Naive thymus-derived CD8-positive, alpha-beta T cell (primary cell): Measurements from ENCODE around the gene C6orf15. TPM values are rescaled to one million over a fixed set of nuclear protein-coding genes. Genes with fewer than 3 reads are reported as not detected.

Experiments
- ATAC-seq, 2 donors: fragments of 150-1000 bp; cut with Tn5 transposase in 1 of 2; sonication (Bioruptor Pico), chemical (Tn5 transposase) in 1 of 2; 1 replicate in 1 of 2; 2 replicates in 1 of 2; pipeline ENCODE4 v1.10.0; 2021; ENCODE audit warnings: mild to moderate bottlenecking in 2 of 2, moderate library complexity in 2 of 2
- POLR2A ChIA-PET: fragments of 350-600 bp; sonication (Branson Sonifier 250); formaldehyde crosslinking; loops from one replicate; lab custom pipeline; 2021; ENCODE audit warnings: antibody characterized with exemption; lab: Charles Lee
- DNase-seq, 10 donors: peaks; one replicate each; pipeline versions ENCODE4 v3.0.0 to v3.0.0-alpha.2; 2020 to 2022
- H3K27ac Mint-ChIP-seq, 10 donors: one replicate each; pipeline ENCODE4 v1.8.0; 2020 to 2022; ENCODE audit warnings: mild to moderate bottlenecking in 10 of 10, mixed read lengths in 10 of 10, moderate library complexity in 4 of 10, inconsistent platforms in 1 of 10
- H3K27me3 Mint-ChIP-seq, 5 donors: one replicate each; pipeline ENCODE4 v1.8.0; 2021 to 2022; ENCODE audit warnings: mixed read lengths in 5 of 5
- H3K36me3 Mint-ChIP-seq, 3 donors: one replicate each; pipeline ENCODE4 v1.8.0; 2020 to 2022; ENCODE audit warnings: mixed read lengths in 3 of 3, mild to moderate bottlenecking in 2 of 3, inconsistent platforms in 1 of 3
- H3K4me1 Mint-ChIP-seq, 4 donors: one replicate each; pipeline ENCODE4 v1.8.0; 2021 to 2022; ENCODE audit warnings: mixed read lengths in 4 of 4
- H3K4me3 Mint-ChIP-seq, 10 donors: one replicate each; pipeline ENCODE4 v1.8.0; 2020 to 2022; ENCODE audit warnings: mild to moderate bottlenecking in 10 of 10, mixed read lengths in 10 of 10, moderate library complexity in 6 of 10, inconsistent platforms in 1 of 10
- H3K9me3 Mint-ChIP-seq, 9 donors: one replicate each; pipeline ENCODE4 v1.8.0; 2020 to 2022; ENCODE audit warnings: mixed read lengths in 9 of 9, mild to moderate bottlenecking in 3 of 9, inconsistent platforms in 1 of 9, moderate library complexity in 1 of 9
- polyA plus RNA-seq, 3 donors: library from polyadenylated mRNA; unstranded; fragments of 300-500 nt; fragmentation: Illumina TruSeq; gene quantifications; one replicate each; pipeline ENCODE4 v1.2.3, GENCODE V29; 2021
- total RNA-seq, 8 experiments: library from RNA in 2 of 8; stranded (reverse) in 2 of 8; gene quantifications; one replicate each; pipeline ENCODE4 v1.2.3 and lab custom pipeline; 2021 to 2026

C6orf15 gene
- total and polyA plus RNA-seq, 5 experiments from 2014 or later = not detected

DNA sequence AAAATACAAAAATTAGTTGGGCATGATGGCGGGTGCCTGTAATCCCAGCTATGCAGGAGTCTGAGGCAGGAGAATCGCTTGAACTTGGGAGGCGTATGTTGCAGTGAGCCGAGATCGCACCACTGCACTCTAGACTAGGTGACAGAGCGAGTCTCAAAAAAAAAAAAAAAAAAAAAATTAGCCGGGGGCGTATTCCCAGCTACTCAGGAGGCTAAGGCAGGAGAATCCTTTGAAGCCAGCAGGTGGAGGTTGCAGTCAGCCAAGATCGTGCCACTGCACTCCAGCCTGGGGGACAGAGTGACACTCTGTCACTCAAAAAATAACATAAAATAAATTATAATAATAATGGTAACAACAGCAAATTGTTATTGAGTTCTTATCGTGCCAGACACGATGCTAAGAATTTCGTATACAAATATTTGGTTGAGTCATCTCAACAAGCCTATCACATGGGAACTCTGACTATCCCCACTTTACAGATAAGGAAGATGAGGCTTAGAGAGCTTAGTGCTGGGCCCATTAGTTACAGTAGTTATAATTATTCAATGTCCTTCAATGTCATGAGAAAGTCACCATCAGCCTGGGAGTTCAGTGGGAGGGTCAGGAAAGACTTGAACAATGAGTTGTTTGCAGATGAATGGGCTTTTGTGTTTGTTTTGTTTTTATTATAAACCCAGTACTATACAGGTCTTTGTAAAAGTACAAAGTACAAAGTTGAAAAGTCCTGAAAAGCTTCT is 19.4 kb downstream of the C6orf15 start:
- peak overlapping the region in 6 of 10 donors; percentile 7 to 99 (median 42) for H3K27ac Mint-ChIP-seq
- H3K36me3 Mint-ChIP-seq = no peaks in the 10 kb centered on the region

DNA sequence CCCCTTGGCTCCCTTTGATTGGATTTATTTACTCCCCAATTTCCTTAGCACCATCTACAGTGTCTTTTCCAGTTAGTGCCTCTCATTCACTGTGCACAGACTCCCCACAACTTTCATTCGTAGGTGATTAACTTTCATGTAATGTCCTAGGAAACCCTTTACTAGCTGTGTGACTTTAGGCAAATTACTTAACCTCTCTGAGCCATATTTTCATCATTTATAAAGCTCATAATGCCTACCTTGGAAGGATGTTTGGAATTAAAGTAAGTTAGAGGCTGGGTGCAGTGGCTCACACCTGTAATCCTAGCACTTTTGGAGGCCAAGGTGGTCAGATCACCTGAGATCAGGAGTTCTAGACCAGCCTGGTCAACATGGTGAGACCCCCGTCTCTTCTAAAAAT is 20.1 kb downstream of the C6orf15 start:
- no peak for DNase-seq
- Mint-ChIP-seq H3K27ac (peak overlapping the region in 3 of 10 donors; percentile 5 to 35 (median 21)), H3K4me3 (no peak overlapping the region), H3K36me3 (no peaks in the 10 kb centered on the region), H3K9me3 (no peaks in the 10 kb centered on the region), H3K4me1 (peaks cover 20 to 44% (median 41%) of the 10 kb centered on the region in 4 donors), H3K27me3 (peaks cover 0 to 2% (median 0%) of the 10 kb centered on the region in 5 donors)
- POLR2A ChIA-PET = interaction anchor here (0.6 to 2.0 kb wide), 4 partner anchors 13 to 625 kb away, joined by 3 to 16 read pairs (median 5); partner anchors contain the start of gene TCF19
- no peak for ATAC-seq

More for the DNA sequence above, 19.4 kb downstream of the C6orf15 start:
- ATAC-seq (no peak), DNase-seq (no peak)
- Mint-ChIP-seq H3K27me3 (no peaks in the 10 kb centered on the region), H3K4me3 (no peak overlapping the region), H3K4me1 (peaks cover 20 to 44% (median 42%) of the 10 kb centered on the region in 4 donors), H3K9me3 (no peaks in the 10 kb centered on the region)
- POLR2A ChIA-PET = interaction anchor here (0.6 to 2.0 kb wide), 11 partner anchors 9 to 626 kb away, joined by 3 to 16 read pairs (median 4); partner anchors contain the start of genes MICA, TCF19 and VARS2

DNA sequence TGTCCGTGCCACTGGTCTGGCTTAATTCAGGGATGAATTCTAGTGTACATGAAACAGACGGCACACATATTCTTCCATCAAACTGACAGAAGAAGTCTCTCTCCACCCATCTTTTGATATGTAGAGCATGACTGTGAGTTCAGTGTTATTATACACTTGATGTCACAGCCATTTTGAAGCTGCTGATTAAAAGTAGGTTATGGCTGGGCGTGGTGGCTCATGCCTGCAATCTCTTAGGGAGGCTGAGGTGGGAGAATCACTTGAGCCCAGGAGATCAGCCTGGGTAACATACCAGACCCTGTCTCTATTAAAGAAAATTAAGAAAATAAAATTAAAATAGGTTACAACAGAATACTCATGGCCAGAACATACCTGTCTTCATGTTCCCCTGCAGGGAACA is 20.7 kb downstream of the C6orf15 start:
- POLR2A ChIA-PET = interaction anchor here (0.6 kb wide), 1 partner anchor 262 kb away, joined by 3 read pairs; no protein-coding TSS in a partner anchor

DNA sequence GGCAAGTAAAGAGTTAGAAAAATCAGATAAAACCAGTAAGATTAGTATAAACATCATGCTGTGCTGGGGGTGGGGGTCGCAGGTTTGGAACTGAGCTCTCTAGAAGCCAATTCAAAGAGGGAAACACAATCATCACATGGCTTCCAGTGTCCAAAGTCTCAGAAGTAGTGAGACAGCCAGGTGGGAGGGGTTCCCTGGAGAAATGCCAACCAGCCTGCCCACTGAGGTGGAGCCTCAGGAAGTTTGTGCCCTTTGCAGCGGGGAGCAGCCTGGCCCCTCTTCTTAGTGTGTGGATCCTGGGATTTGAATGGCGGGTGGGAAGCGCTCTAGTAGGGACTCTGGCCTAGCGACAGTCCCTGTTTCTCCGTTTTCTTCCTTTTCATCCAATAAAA is 21.4 kb downstream of the C6orf15 start:
- H3K4me3 Mint-ChIP-seq = no peak overlapping the region
- no peaks in the 10 kb centered on the region for H3K9me3 Mint-ChIP-seq
- H3K4me1 Mint-ChIP-seq = peaks cover 15 to 38% (median 31%) of the 10 kb centered on the region in 4 donors
- peaks cover 0 to 2% (median 0%) of the 10 kb centered on the region in 5 donors for H3K27me3 Mint-ChIP-seq
- no peaks in the 10 kb centered on the region for H3K36me3 Mint-ChIP-seq
- POLR2A ChIA-PET = interaction anchor here (0.7 kb wide), 1 partner anchor 20 kb away, joined by 4 read pairs; no protein-coding TSS in a partner anchor
- no peak for DNase-seq
- ATAC-seq = no peak
- H3K27ac Mint-ChIP-seq = peak overlapping the region in 3 of 10 donors; percentile 19 to 66 (median 27)

More for the DNA sequence above, 20.7 kb downstream of the C6orf15 start:
- peaks cover 19 to 44% (median 38%) of the 10 kb centered on the region in 4 donors for H3K4me1 Mint-ChIP-seq
- ATAC-seq (no peak), DNase-seq (no peak)
- no peaks in the 10 kb centered on the region for H3K9me3 Mint-ChIP-seq
- H3K27me3 Mint-ChIP-seq = peaks cover 0 to 2% (median 0%) of the 10 kb centered on the region in 5 donors
- H3K36me3 Mint-ChIP-seq = no peaks in the 10 kb centered on the region
- H3K27ac Mint-ChIP-seq = peak overlapping the region in 4 of 10 donors; percentile 21 to 35 (median 28)
- H3K4me3 Mint-ChIP-seq = no peak overlapping the region

DNA sequence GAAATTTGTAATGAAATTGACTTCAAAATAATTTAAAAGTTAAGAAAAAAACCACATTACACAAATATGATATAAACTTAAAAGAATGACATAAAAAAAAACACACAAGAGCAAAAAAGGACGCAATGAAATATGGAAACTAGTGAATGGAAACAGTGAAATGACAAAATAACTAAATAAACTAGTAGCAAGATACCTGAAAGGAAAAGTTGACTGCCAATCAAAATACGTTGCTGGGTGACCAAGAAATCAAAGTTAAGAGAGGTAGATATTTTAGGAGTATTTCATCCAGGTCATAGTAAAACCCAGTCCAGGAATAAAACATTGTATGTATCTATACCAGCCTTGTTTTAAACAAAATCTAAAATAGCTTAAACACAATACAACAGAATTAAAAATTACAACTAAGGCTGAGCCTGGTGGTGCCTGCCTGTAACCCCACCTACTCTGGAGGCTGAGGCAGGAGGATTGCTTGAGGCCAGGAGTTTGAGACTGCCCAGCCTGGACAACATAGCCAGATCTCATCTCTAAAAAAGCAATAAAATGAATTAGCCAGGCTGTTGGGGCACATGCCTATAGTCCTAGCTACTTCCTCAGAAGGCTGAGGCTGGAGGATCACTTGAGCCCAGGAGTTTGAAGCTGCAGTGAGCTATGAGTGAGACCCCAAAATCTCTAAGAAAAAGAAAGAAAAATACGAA is 22.0 kb downstream of the C6orf15 start:
- peaks cover 13 to 33% (median 26%) of the 10 kb centered on the region in 4 donors for H3K4me1 Mint-ChIP-seq
- H3K27ac Mint-ChIP-seq = peak overlapping the region in 1 of 10 donors; percentile 66
- H3K9me3 Mint-ChIP-seq = no peaks in the 10 kb centered on the region
- DNase-seq (no peak), ATAC-seq (no peak)
- H3K36me3 Mint-ChIP-seq = no peaks in the 10 kb centered on the region
- POLR2A ChIA-PET = interaction anchor here (0.7 kb wide), 1 partner anchor 21 kb away, joined by 4 read pairs; no protein-coding TSS in a partner anchor
- H3K4me3 Mint-ChIP-seq = no peak overlapping the region
- peaks cover 0 to 2% (median 0%) of the 10 kb centered on the region in 5 donors for H3K27me3 Mint-ChIP-seq

DNA sequence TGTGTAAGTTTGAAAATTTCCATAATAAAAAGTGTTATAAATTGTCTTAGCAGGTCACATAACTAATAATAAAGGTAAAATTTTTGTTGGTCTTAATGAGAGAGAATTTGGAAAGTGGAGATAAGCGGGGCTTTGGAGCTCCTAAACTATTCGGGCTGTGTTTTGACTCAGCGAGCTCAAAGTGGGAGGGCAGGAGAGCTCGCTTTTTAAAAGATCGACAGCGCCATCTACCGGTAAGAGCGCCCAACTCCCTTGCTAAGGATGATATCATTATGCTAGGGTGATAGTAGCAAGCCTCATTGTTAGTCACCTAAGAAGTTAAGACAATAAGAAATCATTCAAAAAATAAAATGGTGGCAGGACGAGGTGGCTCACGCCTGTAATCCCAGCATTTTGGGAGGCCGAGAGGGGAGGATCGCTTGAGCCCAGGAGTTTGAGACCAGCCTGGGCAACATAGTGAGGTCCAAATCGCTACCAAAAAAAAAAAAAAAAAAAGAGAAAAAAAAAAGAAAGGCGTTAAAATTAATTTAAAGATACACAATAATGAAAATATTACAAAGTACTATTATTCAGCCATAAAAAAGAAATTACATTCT is 24.8 kb downstream of the C6orf15 start:
- Mint-ChIP-seq H3K27me3 (peaks cover 0 to 2% (median 0%) of the 10 kb centered on the region in 5 donors), H3K27ac (peak overlapping the region in 2 of 10 donors; percentile 67 to 92), H3K4me1 (peaks cover 3 to 14% (median 8%) of the 10 kb centered on the region in 4 donors), H3K36me3 (no peaks in the 10 kb centered on the region), H3K4me3 (no peak overlapping the region), H3K9me3 (no peaks in the 10 kb centered on the region)
- POLR2A ChIA-PET = interaction anchor here (0.6 to 1.0 kb wide), 8 partner anchors 9 to 737 kb away, joined by 3 to 5 read pairs (median 3); no protein-coding TSS in a partner anchor
- ATAC-seq (peak; percentile 100), DNase-seq (peak; percentile 71 to 93 (median 86))

- Mint-ChIP-seq H3K27me3 (peaks cover 0 to 2% (median 0%) of the 10 kb centered on the region in 5 donors), H3K4me3 (no peak overlapping the region), H3K9me3 (no peaks in the 10 kb centered on the region), H3K4me1 (peaks cover 3 to 11% (median 8%) of the 10 kb centered on the region in 4 donors), H3K27ac (peak overlapping the region in 1 of 10 donors; percentile 67), H3K36me3 (no peaks in the 10 kb centered on the region)
- DNase-seq (peak in 1 of 10 donors; percentile 5), ATAC-seq (no peak)
- POLR2A ChIA-PET = interaction anchor here (0.6 to 1.0 kb wide), 9 partner anchors 10 to 736 kb away, joined by 3 to 5 read pairs (median 3); partner anchors contain the start of gene VARS2
Measured at GRCh38 chr6:31086788-31087440, 25.5 kb downstream of the C6orf15 start.

DNA sequence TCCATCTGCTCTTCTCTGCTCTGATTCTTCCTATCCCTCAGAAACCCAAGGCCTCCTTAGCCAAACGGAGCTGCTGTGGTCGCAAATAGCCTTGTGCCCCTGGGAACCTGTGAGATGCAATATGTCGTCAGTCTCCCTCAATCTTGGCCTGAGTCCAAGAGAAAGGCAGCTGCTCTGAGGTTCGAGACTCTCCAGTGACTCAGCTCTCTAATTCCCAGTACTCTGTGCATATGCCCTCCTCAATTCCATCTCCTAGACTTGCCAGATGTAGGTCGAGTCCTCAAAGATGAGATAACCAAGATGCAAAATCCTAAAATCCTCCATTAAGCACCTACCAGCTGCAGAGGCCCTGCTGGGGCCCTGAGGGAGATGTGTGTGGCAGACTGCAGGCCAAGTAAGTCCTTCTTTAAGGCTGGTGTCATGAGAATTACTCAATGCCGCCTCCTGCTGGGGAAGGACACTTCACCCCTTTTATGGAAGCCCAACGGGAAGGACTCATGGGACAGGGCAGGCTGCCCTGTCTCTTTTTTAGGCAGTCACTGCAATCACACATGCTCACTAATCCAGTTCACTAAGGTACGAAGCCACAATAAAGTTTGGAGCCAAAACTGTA is 28.5 kb downstream of the C6orf15 start:
- H3K36me3 Mint-ChIP-seq = no peaks in the 10 kb centered on the region
- POLR2A ChIA-PET = interaction anchor here (1.1 kb wide), 1 partner anchor 10 kb away, joined by 3 read pairs; no protein-coding TSS in a partner anchor
- H3K4me3 Mint-ChIP-seq = no peak overlapping the region
- no peaks in the 10 kb centered on the region for H3K9me3 Mint-ChIP-seq
- no peak for ATAC-seq
- H3K27ac Mint-ChIP-seq = peak overlapping the region in 1 of 10 donors; percentile 5
- peaks cover 3 to 21% (median 17%) of the 10 kb centered on the region in 4 donors for H3K4me1 Mint-ChIP-seq
- DNase-seq = peak in 3 of 10 donors; percentile 5 to 28 (median 18)
- peaks cover 0 to 3% (median 2%) of the 10 kb centered on the region in 5 donors for H3K27me3 Mint-ChIP-seq

- Mint-ChIP-seq H3K36me3 (no peaks in the 10 kb centered on the region), H3K9me3 (no peaks in the 10 kb centered on the region), H3K4me3 (no peak overlapping the region), H3K4me1 (peaks cover 0 to 11% (median 9%) of the 10 kb centered on the region in 4 donors), H3K27me3 (peaks cover 0 to 2% (median 2%) of the 10 kb centered on the region in 5 donors), H3K27ac (no peak overlapping the region)
- ATAC-seq (no peak), DNase-seq (no peak)
- POLR2A ChIA-PET = no interaction called here
Measured at GRCh38 chr6:31081872-31082271, 30.5 kb downstream of the C6orf15 start.

- POLR2A ChIA-PET = interaction anchor here (0.7 to 1.9 kb wide), 8 partner anchors 13 to 250 kb away, joined by 3 to 16 read pairs (median 4); partner anchors contain the start of gene VARS2
Measured at GRCh38 chr6:31079656-31080261, 32.6 kb downstream of the C6orf15 start.

DNA sequence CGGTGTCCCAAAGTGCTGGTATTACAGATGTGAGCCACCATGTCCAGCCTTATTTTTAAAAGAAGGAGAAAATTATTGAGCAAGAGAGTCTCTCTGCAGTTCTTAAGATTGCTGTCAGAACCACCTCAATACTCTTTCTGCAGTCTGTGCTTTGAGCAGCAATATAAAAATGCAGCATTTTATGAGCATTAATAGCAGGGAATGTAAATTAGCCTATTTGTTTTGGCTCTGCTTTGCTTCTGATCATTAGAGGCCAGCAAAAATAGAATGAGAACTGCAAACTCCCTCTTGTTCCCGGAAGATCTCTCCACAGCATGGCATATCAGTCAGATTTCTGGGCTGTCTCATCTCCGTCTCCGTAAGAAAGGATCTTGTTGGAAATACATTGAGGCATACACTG is 35.8 kb downstream of the C6orf15 start:
- H3K4me1 Mint-ChIP-seq = peaks cover 0 to 10% (median 8%) of the 10 kb centered on the region in 4 donors

More at GRCh38 chr6:31079656-31080261, 32.6 kb downstream of the C6orf15 start:
- H3K4me1 Mint-ChIP-seq = peaks cover 0 to 10% (median 8%) of the 10 kb centered on the region in 4 donors
- H3K9me3 Mint-ChIP-seq = no peaks in the 10 kb centered on the region
- H3K4me3 Mint-ChIP-seq = peak overlapping the region; percentile 48 to 86 (median 66)
- H3K36me3 Mint-ChIP-seq = no peaks in the 10 kb centered on the region
- ATAC-seq (peak; percentile 95 to 98), DNase-seq (peak; percentile 43 to 85 (median 70))
- H3K27me3 Mint-ChIP-seq = peaks cover 0 to 2% (median 0%) of the 10 kb centered on the region in 5 donors
- H3K27ac Mint-ChIP-seq = peak overlapping the region in 8 of 10 donors; percentile 13 to 85 (median 64)

More for the DNA sequence above, 35.8 kb downstream of the C6orf15 start:
- Mint-ChIP-seq H3K9me3 (no peaks in the 10 kb centered on the region), H3K36me3 (no peaks in the 10 kb centered on the region), H3K4me3 (no peak overlapping the region), H3K27ac (no peak overlapping the region), H3K27me3 (peaks cover 0 to 2% (median 0%) of the 10 kb centered on the region in 5 donors)
- POLR2A ChIA-PET = no interaction called here
- ATAC-seq = no peak
- no peak for DNase-seq
